Keratinocyte (primary cell): ENCODE results near the gene RHCE. TPM values are rescaled to one million over a fixed set of nuclear protein-coding genes. Genes with fewer than 3 reads are reported as not detected.

ENCODE experiments used
- DNase-seq: peaks from one replicate; pipeline ENCODE4 v3.0.0-alpha.2; 2011; ENCODE audit warnings: low read depth, missing footprints, low spot score
- FAIRE-seq: peaks from 2 replicates; lab custom pipeline; 2011; peaks lifted over from hg19 to GRCh38; lab: Jason Lieb, UNC
- H2AFZ ChIP-seq: 2 replicates; pipeline ENCODE4 v1.6.0; 2012; ENCODE audit warnings: low read length, control low read depth, inconsistent platforms; ENCODE audit not compliant: control insufficient read depth
- H3K27ac ChIP-seq: 2 replicates; pipeline ENCODE4 v1.5.1; 2011; ENCODE audit warnings: low read length; ENCODE audit not compliant: control insufficient read depth, insufficient read depth
- H3K27me3 ChIP-seq: 3 replicates; pipeline ENCODE4 v1.6.0; 2011; ENCODE audit warnings: low read length; ENCODE audit not compliant: control insufficient read depth, insufficient read depth; ENCODE audit errors: extremely low read depth
- H3K36me3 ChIP-seq, 2 experiments: 2 replicates in 1 of 2; 3 replicates in 1 of 2; pipeline ENCODE4 v1.5.1; 2011; ENCODE audit warnings: low read length in 2 of 2, mild to moderate bottlenecking in 1 of 2; ENCODE audit not compliant: control insufficient read depth in 2 of 2, insufficient read depth in 2 of 2; ENCODE audit errors: extremely low read depth in 1 of 2
- H3K4me1 ChIP-seq: 3 replicates; pipeline ENCODE4 v1.5.1; 2011; ENCODE audit warnings: low read length; ENCODE audit not compliant: control insufficient read depth, insufficient read depth; ENCODE audit errors: extremely low read depth
- H3K4me2 ChIP-seq: 3 replicates; pipeline ENCODE4 v1.6.0; 2011; ENCODE audit warnings: low read depth, low read length; ENCODE audit not compliant: control insufficient read depth, insufficient read depth; ENCODE audit errors: extremely low read depth
- H3K4me3 ChIP-seq, 3 experiments: fragments of 200-600 bp in 1 of 3; sonication (generic) in 1 of 3; 2 replicates in 2 of 3; 3 replicates in 1 of 3; pipeline ENCODE4 v1.5.1; 2011 to 2016; ENCODE audit warnings: low read length in 3 of 3, mild to moderate bottlenecking in 3 of 3, control low read depth in 2 of 3, inconsistent platforms in 1 of 3, low read depth in 1 of 3, mixed read lengths in 1 of 3, mixed run types in 1 of 3, moderate library complexity in 1 of 3; ENCODE audit not compliant: control insufficient read depth in 2 of 3, insufficient read depth in 2 of 3; ENCODE audit errors: extremely low read depth in 1 of 3
- H3K79me2 ChIP-seq: 2 replicates; pipeline ENCODE4 v1.6.0; 2012; ENCODE audit warnings: low read length; ENCODE audit not compliant: control insufficient read depth, insufficient read depth
- H3K9ac ChIP-seq: 3 replicates; pipeline ENCODE4 v1.6.0; 2011; ENCODE audit warnings: low read length; ENCODE audit not compliant: control insufficient read depth, insufficient read depth; ENCODE audit errors: extremely low read depth
- H3K9me1 ChIP-seq: 3 replicates; pipeline ENCODE4 v1.6.0; 2011; ENCODE audit warnings: low read length; ENCODE audit not compliant: control insufficient read depth, insufficient read depth; ENCODE audit errors: extremely low read depth
- H3K9me3 ChIP-seq: 2 replicates; pipeline ENCODE4 v1.5.1; 2012; ENCODE audit warnings: low read depth, low read length; ENCODE audit not compliant: control insufficient read depth
- H4K20me1 ChIP-seq: 3 replicates; pipeline ENCODE4 v1.6.0; 2011; ENCODE audit warnings: low read length; ENCODE audit not compliant: control insufficient read depth, insufficient read depth; ENCODE audit errors: extremely low read depth
- CTCF ChIP-seq, 3 experiments: IDR thresholded peaks in 1 of 3; conservative IDR thresholded peaks in 1 of 3; optimal IDR thresholded peaks in 1 of 3; 2 replicates in 2 of 3; 3 replicates in 1 of 3; pipeline versions ENCODE3 to v1.5.1; 2011; ENCODE audit warnings: low read length in 3 of 3, mild to moderate bottlenecking in 3 of 3, moderate library complexity in 2 of 3, control low read depth in 1 of 3, inconsistent platforms in 1 of 3; ENCODE audit not compliant: insufficient read depth in 2 of 3; ENCODE audit errors: extremely low read depth in 1 of 3
- EZH2 ChIP-seq: IDR thresholded peaks from one replicate; pipeline ENCODE4 v1.6.1; 2012; ENCODE audit warnings: inconsistent platforms, mild to moderate bottlenecking, low read length, moderate library complexity
- dilution Hi-C: fragments of 300-500 bp; cut with MboI; formaldehyde crosslinking; loops from one replicate; pipeline ENCODE4 v1.7.0; 2020; ENCODE audit warnings: low sequenced_read_pairs; ENCODE audit not compliant: extremely low pct_ligation_motif_present
- polyA plus RNA-seq, 5 experiments: library from polyadenylated mRNA; depleted of rRNA in 3 of 5; stranded (reverse) in 3 of 5; stranded (forward) in 1 of 5; unstranded in 1 of 5; fragments of >200 nt; gene quantifications; 1 replicate in 1 of 5; 2 replicates in 3 of 5; 3 replicates in 1 of 5; pipeline versions ENCODE4 v1.2.1 to v1.2.3, GENCODE V29; 2011 to 2012; ENCODE audit warnings: missing spikeins in 2 of 5, low read depth in 1 of 5, low replicate concordance in 1 of 5

Gene RHCE
- polyA plus RNA-seq, 1 donor (not counting 4 experiments of a cell fraction or from before 2014, with no cell fraction given): 0.20 TPM

GRCh38 chr1:25435397-25436108 is 14.9 kb upstream of the RHCE start:
- H3K27me3 ChIP-seq: no peaks in the 10 kb centered on the region
- H3K4me2 ChIP-seq: peak overlapping the region; percentile 34
- H3K79me2 ChIP-seq: peaks cover 39% of the 10 kb centered on the region
- H3K36me3 ChIP-seq: no peaks in the 10 kb centered on the region
- H3K27ac ChIP-seq: no peak overlapping the region
- H3K9me3 ChIP-seq: no peaks in the 10 kb centered on the region
- dilution Hi-C loops: no loop called here
- H3K4me3 ChIP-seq: no peak overlapping the region
- H3K4me1 ChIP-seq: peaks cover 28% of the 10 kb centered on the region
- FAIRE-seq (no peak), DNase-seq (no peak)
- H4K20me1 ChIP-seq: no peaks in the 10 kb centered on the region
- no peaks in the 10 kb centered on the region for H3K9me1 ChIP-seq
- peak overlapping the region; percentile 11 for H3K9ac ChIP-seq
- no peak for TF ChIP-seq EZH2
- no peak for TF ChIP-seq CTCF (optimal IDR thresholded peaks at IDR 0.05 in 1 of 3, IDR thresholded peaks at IDR 0.05 in 1 of 3, conservative IDR thresholded peaks at IDR 0.05 in 1 of 3; ENCODE audit: extremely low read depth in 1 of 3, insufficient read depth in 2 of 3, low read length in 3 of 3)
- no peak overlapping the region for H2AFZ ChIP-seq

GRCh38 chr1:25433389-25434186 is 13.0 kb upstream of the RHCE start:
- FAIRE-seq (no peak), DNase-seq (no peak)
- dilution Hi-C loops: no loop called here
- Histone ChIP-seq H2AFZ (no peak overlapping the region), H3K27ac (no peak overlapping the region), H3K9me3 (no peaks in the 10 kb centered on the region), H3K4me1 (peaks cover 28% of the 10 kb centered on the region), H4K20me1 (no peaks in the 10 kb centered on the region), H3K27me3 (no peaks in the 10 kb centered on the region), H3K9ac (no peak overlapping the region), H3K79me2 (peaks cover 36% of the 10 kb centered on the region), H3K4me2 (no peak overlapping the region), H3K36me3 (no peaks in the 10 kb centered on the region), H3K4me3 (no peak overlapping the region), H3K9me1 (no peaks in the 10 kb centered on the region)
- TF ChIP-seq CTCF (optimal IDR thresholded peaks at IDR 0.05 in 1 of 3, IDR thresholded peaks at IDR 0.05 in 1 of 3, conservative IDR thresholded peaks at IDR 0.05 in 1 of 3; ENCODE audit: extremely low read depth in 1 of 3, insufficient read depth in 2 of 3, low read length in 3 of 3) (no peak), EZH2 (no peak)
